Right atrium auricular region (tissue), 2 donors: ENCODE results near the gene SIRPG. TPM values are rescaled to one million over a fixed set of nuclear protein-coding genes. Genes with fewer than 3 reads are reported as not detected.
"Not testable (repeated sequence)": the region's sequence is repeated elsewhere in the genome, so short reads cannot be mapped to it uniquely, and the experiment has no call there.

Experiments
- DNase-seq: peaks from one replicate; pipeline ENCODE4 v3.0.0-alpha.2; 2019; ENCODE audit warnings: low spot score
- H3K27ac ChIP-seq, 2 donors: fragments of 200-600 bp; sonication (generic); 1 replicate in 1 of 2; 2 replicates in 1 of 2; pipeline ENCODE4 v1.5.1; 2016 to 2019
- H3K27me3 ChIP-seq, 2 donors: fragments of 200-600 bp; sonication (generic); one replicate each; pipeline versions ENCODE4 v1.5.1 to v1.6.0; 2017 to 2019
- H3K36me3 ChIP-seq: fragments of 200-600 bp; sonication (generic); one replicate; pipeline ENCODE4 v1.5.1; 2016
- H3K4me1 ChIP-seq, 2 donors: fragments of 200-600 bp; sonication (generic); one replicate each; pipeline versions ENCODE4 v1.5.1 to v1.6.0; 2017 to 2019
- H3K4me3 ChIP-seq, 2 donors: fragments of 200-600 bp; sonication (generic); 1 replicate in 1 of 2; 2 replicates in 1 of 2; pipeline ENCODE4 v1.5.1; 2017 to 2019; ENCODE audit warnings: mild to moderate bottlenecking in 1 of 2, moderate library complexity in 1 of 2
- H3K9me3 ChIP-seq, 2 donors: fragments of 200-600 bp; sonication (generic); one replicate each; pipeline ENCODE4 v1.5.1; 2019
- total RNA-seq, 2 donors: library from RNA; depleted of rRNA; stranded (reverse); fragments of >200 nt; gene quantifications; one replicate each; pipeline ENCODE4 v1.1.0, GENCODE V29; 2016
- TF ChIP-seq, protein P1 (sequence below), 2 donors: fragments of 200-600 bp; sonication (generic); IDR thresholded peaks; one replicate each; pipeline ENCODE4 v1.5.1; 2019; ENCODE audit warnings: antibody characterized with exemption in 2 of 2

The SIRPG gene
- total RNA-seq = not detected

- Histone ChIP-seq H3K4me1 (no peaks in the 10 kb centered on the region), H3K27me3 (no peaks in the 10 kb centered on the region), H3K9me3 (no peaks in the 10 kb centered on the region), H3K36me3 (no peaks in the 10 kb centered on the region), H3K27ac (no peak within 1 kb of the TSS), H3K4me3 (no peak within 1 kb of the TSS)
- TF ChIP-seq, protein P1, sequence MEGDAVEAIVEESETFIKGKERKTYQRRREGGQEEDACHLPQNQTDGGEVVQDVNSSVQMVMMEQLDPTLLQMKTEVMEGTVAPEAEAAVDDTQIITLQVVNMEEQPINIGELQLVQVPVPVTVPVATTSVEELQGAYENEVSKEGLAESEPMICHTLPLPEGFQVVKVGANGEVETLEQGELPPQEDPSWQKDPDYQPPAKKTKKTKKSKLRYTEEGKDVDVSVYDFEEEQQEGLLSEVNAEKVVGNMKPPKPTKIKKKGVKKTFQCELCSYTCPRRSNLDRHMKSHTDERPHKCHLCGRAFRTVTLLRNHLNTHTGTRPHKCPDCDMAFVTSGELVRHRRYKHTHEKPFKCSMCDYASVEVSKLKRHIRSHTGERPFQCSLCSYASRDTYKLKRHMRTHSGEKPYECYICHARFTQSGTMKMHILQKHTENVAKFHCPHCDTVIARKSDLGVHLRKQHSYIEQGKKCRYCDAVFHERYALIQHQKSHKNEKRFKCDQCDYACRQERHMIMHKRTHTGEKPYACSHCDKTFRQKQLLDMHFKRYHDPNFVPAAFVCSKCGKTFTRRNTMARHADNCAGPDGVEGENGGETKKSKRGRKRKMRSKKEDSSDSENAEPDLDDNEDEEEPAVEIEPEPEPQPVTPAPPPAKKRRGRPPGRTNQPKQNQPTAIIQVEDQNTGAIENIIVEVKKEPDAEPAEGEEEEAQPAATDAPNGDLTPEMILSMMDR (IDR thresholded peaks at IDR 0.05) = no peak
- DNase-seq = no peak
Measured at GRCh38 chr20:1657556-1658334, at the start of gene SIRPG. Gene SIRPG, minus strand, starts transcription at chr20:1657779. Its CDS starts 65 bp downstream, at chr20:1657714.

- H3K27me3 ChIP-seq = not testable (repeated sequence)
Measured at GRCh38 chr20:1706887-1707286, 49.3 kb upstream of the SIRPG start.

DNA sequence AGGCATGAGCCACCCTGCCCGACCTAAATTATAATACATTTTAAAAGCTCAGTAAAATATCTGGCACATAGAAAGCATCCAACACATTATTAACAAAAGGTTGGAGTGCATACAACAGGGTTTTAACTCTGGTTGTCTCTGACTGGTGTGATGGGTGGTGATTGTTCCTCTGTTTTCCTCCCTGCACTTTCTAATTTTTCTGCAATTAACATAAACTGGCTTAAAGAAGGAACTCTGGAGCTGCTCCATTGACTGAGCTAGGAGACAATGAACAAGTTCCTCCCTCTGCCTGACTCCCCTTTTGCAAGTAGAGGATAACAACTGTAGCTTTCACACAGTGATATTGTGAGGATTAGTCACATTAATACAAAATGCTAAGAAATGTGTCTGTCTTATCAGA lies 48.5 kb upstream of the SIRPG start:
- Histone ChIP-seq H3K36me3 (no peaks in the 10 kb centered on the region), H3K27me3 (no peaks in the 10 kb centered on the region), H3K27ac (no peak overlapping the region), H3K4me3 (no peak overlapping the region), H3K4me1 (no peaks in the 10 kb centered on the region), H3K9me3 (no peaks in the 10 kb centered on the region)
- no peak for DNase-seq
- TF ChIP-seq, protein P1 (IDR thresholded peaks at IDR 0.05) = no peak

More at GRCh38 chr20:1706887-1707286, 49.3 kb upstream of the SIRPG start:
- peak; percentile 51 for DNase-seq
- not testable (repeated sequence) for H3K27ac ChIP-seq, H3K4me1 ChIP-seq, H3K4me3 ChIP-seq, H3K9me3 ChIP-seq, H3K36me3 ChIP-seq

- H3K27ac ChIP-seq = no peak overlapping the region
- no peak for DNase-seq
- TF ChIP-seq, protein P1 (IDR thresholded peaks at IDR 0.05) = no peak
- H3K9me3 ChIP-seq = no peaks in the 10 kb centered on the region
- H3K4me1 ChIP-seq = no peaks in the 10 kb centered on the region
- no peaks in the 10 kb centered on the region for H3K36me3 ChIP-seq
- no peaks in the 10 kb centered on the region for H3K27me3 ChIP-seq
- H3K4me3 ChIP-seq = no peak overlapping the region
Measured at GRCh38 chr20:1702855-1703254, 45.3 kb upstream of the SIRPG start.

DNA sequence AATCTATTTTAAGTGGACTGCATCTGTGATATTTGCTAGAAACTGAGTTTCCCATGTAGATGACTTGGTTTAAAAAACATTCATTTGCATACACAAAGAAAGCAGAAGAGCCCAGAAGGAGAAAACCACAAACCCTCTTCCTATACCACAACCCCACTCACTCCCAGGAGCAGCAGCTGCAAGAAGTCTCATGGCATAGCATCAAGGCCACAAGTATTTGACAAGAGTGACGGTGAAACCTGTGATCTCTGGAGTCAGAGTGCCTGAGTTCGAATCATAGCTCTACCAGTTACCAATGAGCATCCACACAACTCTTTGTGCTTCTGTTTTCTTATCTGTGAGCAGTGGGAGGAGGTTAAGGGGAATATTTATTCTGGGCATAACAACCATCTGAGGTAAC lies 44.7 kb upstream of the SIRPG start:
- TF ChIP-seq, protein P1 (IDR thresholded peaks at IDR 0.05) = no peak
- H3K9me3 ChIP-seq = no peaks in the 10 kb centered on the region
- H3K36me3 ChIP-seq = no peaks in the 10 kb centered on the region
- H3K4me3 ChIP-seq = no peak overlapping the region
- no peaks in the 10 kb centered on the region for H3K27me3 ChIP-seq
- DNase-seq = no peak
- H3K4me1 ChIP-seq = no peaks in the 10 kb centered on the region
- H3K27ac ChIP-seq = no peak overlapping the region

- Histone ChIP-seq H3K27ac (no peak overlapping the region), H3K4me3 (no peak overlapping the region), H3K9me3 (no peaks in the 10 kb centered on the region), H3K4me1 (no peaks in the 10 kb centered on the region), H3K36me3 (no peaks in the 10 kb centered on the region), H3K27me3 (no peaks in the 10 kb centered on the region)
- DNase-seq = no peak
- TF ChIP-seq, protein P1 (IDR thresholded peaks at IDR 0.05) = no peak
Measured at GRCh38 chr20:1700990-1701389, 43.4 kb upstream of the SIRPG start.
